Measurements from ENCODE around the gene GDAP1L1. TPM values are rescaled to one million over a fixed set of nuclear protein-coding genes. Genes with fewer than 3 reads are reported as not detected.
"Not testable (repeated sequence)": the region's sequence is repeated elsewhere in the genome, so short reads cannot be mapped to it uniquely, and the experiment has no call there.

The GDAP1L1 gene
- total RNA-seq, 1 experiment from 2014 or later = not detected

DNA sequence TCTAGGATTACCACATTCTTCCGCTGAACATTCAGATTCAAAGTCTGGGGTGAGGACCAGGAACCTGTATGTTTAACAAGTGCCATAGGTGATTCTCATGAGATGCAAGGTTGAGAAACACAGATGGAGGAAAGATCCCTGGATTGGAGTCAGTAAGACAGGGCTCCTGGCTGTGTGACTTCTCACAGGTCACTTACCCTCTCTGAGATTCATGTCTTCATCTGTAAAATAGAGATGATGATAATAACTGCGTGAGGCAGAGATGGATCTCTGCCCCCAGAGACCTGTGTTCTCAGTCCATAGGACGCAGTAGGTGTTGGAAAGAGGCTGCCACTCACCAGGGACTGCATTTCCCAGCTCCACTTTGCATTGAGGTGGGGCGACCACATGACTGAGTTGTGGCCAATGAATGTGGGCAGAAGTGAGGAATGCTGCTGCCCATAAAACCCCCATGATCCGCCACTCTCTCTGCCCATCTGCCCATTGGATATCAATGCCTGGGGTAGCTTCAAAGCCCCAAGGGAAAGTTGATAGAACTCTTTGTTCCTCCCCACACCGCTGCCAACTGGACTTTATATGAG lies 13.6 kb upstream of the GDAP1L1 start:
- no peak overlapping the region for H3K4me3 ChIP-seq
- intact Hi-C loops (cut with micrococcal nuclease; ENCODE audit: unreplicated experiment) = no loop called here
- no peaks in the 10 kb centered on the region; the same call in 1 of the 2 replicates for H3F3A ChIP-seq (ENCODE audit: insufficient read depth, low read depth)
- no peaks in the 10 kb centered on the region for H3K4me1 ChIP-seq (replicated peaks; ENCODE audit: insufficient read depth)
- no peaks in the 10 kb centered on the region for H3K9me2 ChIP-seq (ENCODE audit: insufficient read depth)
- H2AFZ ChIP-seq = no peak overlapping the region
- no peaks in the 10 kb centered on the region for H3K79me2 ChIP-seq (ENCODE audit: low read depth)
- no peak overlapping the region for H3K27ac ChIP-seq
- no peak for DNase-seq
- peaks cover under 1% of the 10 kb centered on the region; the same call in 1 of the 2 replicates for H3K27me3 ChIP-seq (ENCODE audit: insufficient read depth, low read depth)
- CTCF ChIA-PET = interaction anchor here (0.6 kb wide), 1 partner anchor 75 kb away, joined by 4 read pairs; no protein-coding TSS in a partner anchor
- no peak overlapping the region for H3K4me2 ChIP-seq
- POLR2A ChIA-PET (ENCODE audit: unreplicated experiment) = no interaction called here
- H3K9me3 ChIP-seq (ENCODE audit: insufficient read depth, low read depth) = no peaks in the 10 kb centered on the region
- TF ChIP-seq CTCF (conservative IDR thresholded peaks at IDR 0.05) (no peak), EZH2 (IDR thresholded peaks at IDR 0.05; ENCODE audit: low read depth) (no peak)
- no peaks in the 10 kb centered on the region; the same call in 1 of the 2 replicates for H4K20me1 ChIP-seq (ENCODE audit: insufficient read depth)
- no peaks in the 10 kb centered on the region for H3K36me3 ChIP-seq (ENCODE audit: low read depth)
- no TSS peak for BruUV-seq (replicated peaks)

GRCh38 chr20:44234566-44235317 lies 12.4 kb upstream of the GDAP1L1 start:
- CTCF ChIA-PET = no interaction called here

GRCh38 chr20:44235702-44236101 lies 11.4 kb upstream of the GDAP1L1 start:
- CTCF ChIA-PET = no interaction called here
- intact Hi-C loops (cut with micrococcal nuclease; ENCODE audit: unreplicated experiment) = no loop called here
- TF ChIP-seq EZH2 (IDR thresholded peaks at IDR 0.05; ENCODE audit: low read depth) (no peak), CTCF (conservative IDR thresholded peaks at IDR 0.05) (no peak)

More at GRCh38 chr20:44234566-44235317, 12.4 kb upstream of the GDAP1L1 start:
- Histone ChIP-seq H3K27me3 (ENCODE audit: insufficient read depth, low read depth) (peaks cover 6% of the 10 kb centered on the region; the same call in 1 of the 2 replicates), H2AFZ (peak overlapping the region; percentile 44; the same call in 1 of the 2 replicates), H3K36me3 (ENCODE audit: low read depth) (no peaks in the 10 kb centered on the region), H3K27ac (no peak overlapping the region), H3K4me2 (peak overlapping the region; percentile 30), H3F3A (ENCODE audit: insufficient read depth, low read depth) (no peaks in the 10 kb centered on the region; the same call in 1 of the 2 replicates), H4K20me1 (ENCODE audit: insufficient read depth) (no peaks in the 10 kb centered on the region; the same call in 1 of the 2 replicates), H3K9me3 (ENCODE audit: insufficient read depth, low read depth) (no peaks in the 10 kb centered on the region), H3K4me1 (replicated peaks; ENCODE audit: insufficient read depth) (no peaks in the 10 kb centered on the region), H3K9me2 (ENCODE audit: insufficient read depth) (no peaks in the 10 kb centered on the region), H3K4me3 (no peak overlapping the region), H3K79me2 (ENCODE audit: low read depth) (no peaks in the 10 kb centered on the region)
- POLR2A ChIA-PET (ENCODE audit: unreplicated experiment) = no interaction called here
- intact Hi-C loops (cut with micrococcal nuclease; ENCODE audit: unreplicated experiment) = no loop called here
- DNase-seq = no peak
- TF ChIP-seq CTCF (conservative IDR thresholded peaks at IDR 0.05) = no peak
- no TSS peak for BruUV-seq (replicated peaks)

GRCh38 chr20:44236840-44237239 lies 10.3 kb upstream of the GDAP1L1 start:
- H2AFZ ChIP-seq; H3F3A ChIP-seq (ENCODE audit: insufficient read depth, low read depth); H3K4me1 ChIP-seq (replicated peaks; ENCODE audit: insufficient read depth); H3K4me3 ChIP-seq; H4K20me1 ChIP-seq (ENCODE audit: insufficient read depth); H3K9me3 ChIP-seq (ENCODE audit: insufficient read depth, low read depth); H3K36me3 ChIP-seq (ENCODE audit: low read depth); CTCF ChIA-PET; H3K4me2 ChIP-seq; DNase-seq; H3K79me2 ChIP-seq (ENCODE audit: low read depth); BruUV-seq (replicated peaks); intact Hi-C loops (cut with micrococcal nuclease; ENCODE audit: unreplicated experiment); H3K9me2 ChIP-seq (ENCODE audit: insufficient read depth); H3K27ac ChIP-seq: not testable (repeated sequence)
- POLR2A ChIA-PET (ENCODE audit: unreplicated experiment) = interaction anchor here (0.6 kb wide), 1 partner anchor 85 kb away, joined by 5 read pairs; no protein-coding TSS in a partner anchor
- H3K27me3 ChIP-seq (ENCODE audit: insufficient read depth, low read depth) = peaks cover 18% of the 10 kb centered on the region

More at GRCh38 chr20:44235702-44236101, 11.4 kb upstream of the GDAP1L1 start:
- no TSS peak for BruUV-seq (replicated peaks)
- Histone ChIP-seq H3K4me2 (no peak overlapping the region), H4K20me1 (ENCODE audit: insufficient read depth) (no peaks in the 10 kb centered on the region; the same call in 1 of the 2 replicates), H3K79me2 (ENCODE audit: low read depth) (no peaks in the 10 kb centered on the region), H2AFZ (no peak overlapping the region), H3K27me3 (ENCODE audit: insufficient read depth, low read depth) (peaks cover 8% of the 10 kb centered on the region), H3K27ac (no peak overlapping the region), H3K4me1 (replicated peaks; ENCODE audit: insufficient read depth) (no peaks in the 10 kb centered on the region), H3F3A (ENCODE audit: insufficient read depth, low read depth) (no peaks in the 10 kb centered on the region; the same call in 1 of the 2 replicates), H3K36me3 (ENCODE audit: low read depth) (no peaks in the 10 kb centered on the region), H3K9me3 (ENCODE audit: insufficient read depth, low read depth) (no peaks in the 10 kb centered on the region), H3K4me3 (no peak overlapping the region), H3K9me2 (ENCODE audit: insufficient read depth) (no peaks in the 10 kb centered on the region)
- POLR2A ChIA-PET (ENCODE audit: unreplicated experiment) = no interaction called here
- DNase-seq = no peak
